NCI-H1105 treated with DMSO at 0.1 percent for 48 hours (cell line): ENCODE measurements around the gene MAPK12.
"Not testable (repeated sequence)": the region's sequence is repeated elsewhere in the genome, so short reads cannot be mapped to it uniquely, and the experiment has no call there.

Source experiments
- DNase-seq: peaks from one replicate; lab custom pipeline; 2025; lab: John Stamatoyannopoulos, UW

The MAPK12 gene

GRCh38 chr22:50216055-50216683, 45.3 kb downstream of the MAPK12 start:
- DNase-seq: no peak

- no peak for DNase-seq
Observed at GRCh38 chr22:50215297-50216054, 46.0 kb downstream of the MAPK12 start.

GRCh38 chr22:50213263-50213662, 48.2 kb downstream of the MAPK12 start:
- DNase-seq: no peak

- no peak for DNase-seq
Observed at GRCh38 chr22:50211147-50211546, 50.3 kb downstream of the MAPK12 start.

- DNase-seq: no peak
Observed at GRCh38 chr22:50210378-50211139, 50.9 kb downstream of the MAPK12 start.

DNA sequence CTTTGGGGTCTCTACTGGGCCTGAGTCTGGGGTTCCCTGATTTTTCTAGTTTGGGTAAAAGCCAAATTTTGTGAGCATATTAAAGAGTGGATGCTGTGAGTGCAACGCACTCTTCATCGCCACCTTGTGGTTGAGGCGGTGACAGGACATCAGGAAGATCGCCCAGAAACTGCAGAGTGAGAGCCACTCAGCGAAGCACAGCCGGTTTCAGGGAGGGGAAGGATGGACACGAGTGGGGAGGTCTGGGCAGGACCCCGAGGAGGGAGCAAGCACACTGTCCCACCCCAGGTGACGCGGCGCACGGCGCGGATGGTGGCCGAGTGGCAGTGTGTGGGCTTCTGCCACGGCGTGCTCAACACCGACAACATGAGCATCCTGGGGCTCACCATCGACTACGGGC, 51.6 kb downstream of the MAPK12 start:
- peak; percentile 17 for DNase-seq

DNA sequence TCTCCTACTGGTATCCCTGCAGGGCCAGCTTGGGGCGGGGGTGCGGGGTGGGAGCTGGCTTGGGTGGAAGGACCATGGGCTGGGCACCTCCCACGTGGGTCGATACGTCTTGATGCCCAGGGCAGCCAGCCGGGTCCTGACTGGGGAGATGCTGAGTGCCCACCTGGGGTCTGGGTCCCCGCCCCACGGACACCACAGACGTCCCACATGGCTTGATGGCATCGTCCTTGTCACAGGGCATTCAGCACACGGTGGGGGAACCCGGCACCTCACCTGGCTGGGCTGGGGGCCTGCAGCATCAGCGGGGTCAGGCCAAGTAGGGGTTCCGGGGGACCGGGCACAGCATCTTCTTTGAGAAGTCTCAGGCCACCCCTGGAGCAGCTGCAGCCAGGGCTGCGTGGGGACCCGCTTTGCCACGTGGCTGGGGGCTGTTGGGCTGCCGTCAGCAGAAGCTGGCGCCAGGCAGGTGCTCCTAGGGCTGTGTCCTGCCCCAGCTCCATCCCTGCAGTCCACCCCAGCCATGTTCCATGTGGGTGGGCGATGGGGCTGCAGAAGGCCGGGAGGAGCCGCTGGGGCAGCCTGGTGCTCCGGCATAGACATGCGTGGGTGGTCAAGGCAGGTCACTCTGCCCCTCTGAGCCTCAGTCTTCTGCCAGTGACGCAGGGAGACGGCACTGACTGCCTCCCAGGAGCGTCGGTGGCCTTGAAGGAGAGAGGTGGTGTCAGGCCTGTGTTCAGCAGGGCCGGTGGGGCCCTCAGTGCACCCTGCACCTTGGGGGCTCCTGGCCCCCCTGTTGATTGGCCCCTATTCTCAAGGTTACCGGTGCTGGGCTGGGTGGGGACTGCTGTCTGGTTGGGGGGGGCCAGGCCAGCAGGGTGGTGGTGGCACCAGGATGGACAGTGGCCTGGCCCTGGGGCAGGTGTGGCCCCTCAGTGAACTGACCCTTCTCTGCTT, 52.3 kb downstream of the MAPK12 start:
- DNase-seq: no peak

GRCh38 chr22:50208430-50208938, 53.0 kb downstream of the MAPK12 start:
- DNase-seq: no peak

GRCh38 chr22:50207383-50208140, 53.9 kb downstream of the MAPK12 start:
- DNase-seq: no peak

DNA sequence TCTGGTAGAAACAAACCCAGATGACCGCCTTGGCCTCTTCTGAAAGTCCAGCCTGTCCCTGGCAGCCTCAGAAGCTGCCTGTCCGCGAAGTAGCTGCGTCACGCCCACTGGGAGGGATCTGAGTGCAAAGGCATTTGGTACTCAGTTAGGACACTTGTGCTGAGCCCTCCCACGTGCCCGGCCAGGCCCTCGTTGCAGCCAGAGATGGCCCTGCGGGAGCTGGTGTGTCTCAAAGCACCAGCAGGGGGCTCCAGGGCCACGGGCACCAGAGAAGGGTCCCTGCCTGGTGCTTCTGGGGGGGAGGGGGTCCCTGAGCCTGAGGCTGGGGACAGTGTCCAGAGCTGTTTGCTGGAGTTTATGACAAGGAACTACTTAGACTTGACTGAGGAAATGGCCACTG, 54.9 kb downstream of the MAPK12 start:
- no peak for DNase-seq

DNA sequence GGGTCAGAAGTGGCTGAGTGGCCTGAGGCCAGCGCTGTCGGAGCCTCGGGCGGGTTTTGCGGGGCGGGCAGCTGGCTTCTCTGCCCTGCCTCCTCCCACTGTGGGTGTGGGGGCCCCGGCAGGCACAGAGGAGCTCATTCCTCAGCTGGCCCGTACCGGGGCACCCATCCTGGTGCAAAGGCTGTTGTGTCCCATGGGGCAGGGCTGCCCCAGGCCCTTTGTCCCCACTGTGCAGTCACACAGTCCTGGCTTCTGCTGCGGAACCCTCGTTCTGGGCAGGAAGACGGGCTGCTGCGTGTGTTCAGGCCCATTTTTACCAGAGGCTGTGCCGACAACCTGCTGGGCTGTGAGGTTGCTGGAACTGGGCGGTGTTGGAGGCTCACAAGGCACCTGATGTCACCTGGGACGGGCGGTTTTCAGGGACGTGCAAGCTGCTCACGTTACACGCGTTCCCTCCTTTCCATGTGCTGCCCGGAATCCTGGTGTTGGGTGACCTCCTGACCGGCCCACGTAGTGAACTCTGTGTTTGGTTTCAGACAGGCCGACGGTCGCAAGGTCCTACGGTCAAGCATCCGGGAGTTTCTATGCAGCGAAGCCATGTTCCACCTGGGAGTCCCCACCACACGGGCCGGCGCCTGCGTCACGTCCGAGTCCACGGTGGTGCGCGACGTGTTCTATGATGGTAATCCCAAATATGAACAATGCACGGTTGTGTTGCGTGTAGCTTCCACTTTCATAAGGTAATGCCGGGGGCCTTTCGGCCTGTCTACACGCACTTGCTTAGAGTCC, 55.5 kb downstream of the MAPK12 start:
- no peak for DNase-seq

DNA sequence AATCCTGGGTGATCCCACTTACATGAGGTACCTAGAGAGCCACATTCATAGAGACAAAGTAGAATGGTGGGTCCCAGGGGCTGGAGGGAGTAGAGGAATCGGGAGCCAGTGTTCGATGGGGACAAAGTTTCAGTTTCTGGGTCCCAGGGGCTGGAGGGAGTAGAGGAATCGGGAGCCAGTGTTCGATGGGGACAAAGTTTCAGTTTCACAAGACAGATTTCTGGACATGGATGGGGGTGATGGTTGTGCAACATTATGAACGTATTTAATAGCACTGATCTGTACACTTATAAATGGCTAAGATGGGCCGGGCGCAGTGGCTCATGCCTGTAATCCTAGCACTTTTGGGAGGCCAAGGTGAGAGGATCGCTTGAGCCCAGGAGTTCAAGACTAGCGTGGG, 56.5 kb downstream of the MAPK12 start:
- not testable (repeated sequence) for DNase-seq

DNA sequence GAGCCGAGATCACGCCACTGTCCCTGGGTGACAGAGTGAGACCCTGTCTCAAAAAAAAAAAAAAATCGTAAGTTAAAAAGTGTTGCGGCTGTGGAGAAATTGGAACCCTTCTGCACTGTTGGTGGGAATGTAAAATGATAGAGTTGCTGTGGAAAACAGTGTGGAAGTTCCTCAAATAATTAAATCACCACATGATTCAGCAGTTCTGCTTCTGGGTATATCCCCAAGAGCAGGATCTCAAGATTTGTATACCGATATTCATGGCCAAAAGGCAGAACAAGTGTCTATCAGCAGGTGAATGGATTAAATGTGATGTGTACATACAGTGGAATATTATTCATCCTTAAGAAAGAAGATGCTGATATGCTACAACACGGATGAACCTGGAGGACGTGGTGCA, 56.9 kb downstream of the MAPK12 start:
- no peak for DNase-seq

DNA sequence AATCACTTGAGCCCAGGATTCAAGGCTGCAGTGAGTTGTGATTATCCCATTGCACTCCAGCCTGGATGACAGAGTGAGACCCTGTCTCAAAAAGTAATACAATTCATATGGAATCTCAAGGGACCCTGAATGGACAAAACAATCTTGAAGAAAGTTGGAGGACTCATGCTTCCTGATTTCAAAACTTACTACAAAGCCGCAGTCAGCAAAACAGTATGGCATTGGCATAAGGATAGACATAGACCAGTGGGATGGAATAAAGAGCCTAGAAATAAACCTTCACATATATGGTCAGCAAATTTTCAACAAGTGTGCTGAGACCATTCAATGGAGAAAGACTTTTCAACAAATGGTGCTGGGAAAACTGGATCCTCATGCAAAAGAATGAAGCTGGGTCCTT, 58.2 kb downstream of the MAPK12 start:
- DNase-seq: no peak
